HL-60 (cell line): ENCODE measurements around the gene TMUB1.

ENCODE experiments used
- DNase-seq, 2 experiments: peaks; one replicate each; pipeline ENCODE4 v3.0.0-alpha.2; 2010 to 2020; ENCODE audit warnings: low read depth in 1 of 2, low spot score in 1 of 2
- H3K27ac ChIP-seq: fragments of 250-450 bp; sonication (Bioruptor Pico); replicated peaks from 2 replicates; pipeline ENCODE4 v1.5.1; 2020; ENCODE audit warnings: mild to moderate bottlenecking, moderate library complexity
- H3K27me3 ChIP-seq: fragments of 250-450 bp; sonication (Bioruptor Pico); 2 replicates; pipeline ENCODE4 v1.5.1; 2021; ENCODE audit warnings: mild to moderate bottlenecking, moderate library complexity; ENCODE audit not compliant: insufficient read depth, poor library complexity, severe bottlenecking
- H3K4me3 ChIP-seq: replicated peaks from 2 replicates; pipeline ENCODE4 v1.5.1; 2011; ENCODE audit warnings: mild to moderate bottlenecking, control low read depth, low read length; ENCODE audit not compliant: insufficient read depth
- CTCF ChIP-seq: IDR thresholded peaks from one replicate; pipeline ENCODE4 v1.5.1; 2011; ENCODE audit warnings: low read length, control low read depth, inconsistent platforms; ENCODE audit not compliant: insufficient read depth
- GABPA ChIP-seq: IDR thresholded peaks from 2 replicates; pipeline ENCODE4 v1.6.1; 2012; ENCODE audit warnings: low read depth
- POLR2AphosphoS5 ChIP-seq: IDR thresholded peaks from 2 replicates; pipeline ENCODE4 v1.6.1; 2012; ENCODE audit warnings: low read depth
- SPI1 ChIP-seq: IDR thresholded peaks from 2 replicates; pipeline ENCODE4 v1.6.1; 2012; ENCODE audit warnings: low read depth, mild to moderate bottlenecking, borderline replicate concordance
- TF ChIP-seq, protein P1 (sequence below): IDR thresholded peaks from 2 replicates; pipeline ENCODE4 v1.6.1; 2012; ENCODE audit warnings: low read depth; ENCODE audit not compliant: insufficient replicate concordance

Gene TMUB1

DNA sequence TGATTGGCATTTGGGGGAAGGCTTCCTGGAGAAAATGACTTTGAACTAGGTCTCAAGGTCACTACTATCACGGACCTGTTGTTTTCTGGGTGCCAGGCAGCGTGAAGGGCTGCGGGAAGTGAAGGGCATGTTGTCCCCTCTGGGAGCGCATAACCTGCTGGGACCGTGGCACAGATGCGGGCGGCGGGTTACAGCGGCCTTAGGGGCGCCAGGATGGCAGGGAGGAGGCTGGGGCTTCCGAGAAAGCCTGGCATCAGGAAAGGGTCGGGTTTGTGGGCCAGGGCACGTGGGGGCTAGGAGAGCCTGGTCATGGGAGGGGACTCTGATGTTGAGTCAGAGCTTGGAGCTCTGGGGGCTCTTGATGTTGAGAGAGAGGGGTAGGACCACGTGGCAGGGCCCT is 17.8 kb downstream of the TMUB1 start:
- H3K27me3 ChIP-seq: no peaks in the 10 kb centered on the region
- H3K27ac ChIP-seq: no peak overlapping the region
- DNase-seq: no peak
- H3K4me3 ChIP-seq: no peak overlapping the region
- TF ChIP-seq GABPA (no peak), POLR2AphosphoS5 (no peak), SPI1 (no peak), CTCF (no peak)
- TF ChIP-seq, protein P1, sequence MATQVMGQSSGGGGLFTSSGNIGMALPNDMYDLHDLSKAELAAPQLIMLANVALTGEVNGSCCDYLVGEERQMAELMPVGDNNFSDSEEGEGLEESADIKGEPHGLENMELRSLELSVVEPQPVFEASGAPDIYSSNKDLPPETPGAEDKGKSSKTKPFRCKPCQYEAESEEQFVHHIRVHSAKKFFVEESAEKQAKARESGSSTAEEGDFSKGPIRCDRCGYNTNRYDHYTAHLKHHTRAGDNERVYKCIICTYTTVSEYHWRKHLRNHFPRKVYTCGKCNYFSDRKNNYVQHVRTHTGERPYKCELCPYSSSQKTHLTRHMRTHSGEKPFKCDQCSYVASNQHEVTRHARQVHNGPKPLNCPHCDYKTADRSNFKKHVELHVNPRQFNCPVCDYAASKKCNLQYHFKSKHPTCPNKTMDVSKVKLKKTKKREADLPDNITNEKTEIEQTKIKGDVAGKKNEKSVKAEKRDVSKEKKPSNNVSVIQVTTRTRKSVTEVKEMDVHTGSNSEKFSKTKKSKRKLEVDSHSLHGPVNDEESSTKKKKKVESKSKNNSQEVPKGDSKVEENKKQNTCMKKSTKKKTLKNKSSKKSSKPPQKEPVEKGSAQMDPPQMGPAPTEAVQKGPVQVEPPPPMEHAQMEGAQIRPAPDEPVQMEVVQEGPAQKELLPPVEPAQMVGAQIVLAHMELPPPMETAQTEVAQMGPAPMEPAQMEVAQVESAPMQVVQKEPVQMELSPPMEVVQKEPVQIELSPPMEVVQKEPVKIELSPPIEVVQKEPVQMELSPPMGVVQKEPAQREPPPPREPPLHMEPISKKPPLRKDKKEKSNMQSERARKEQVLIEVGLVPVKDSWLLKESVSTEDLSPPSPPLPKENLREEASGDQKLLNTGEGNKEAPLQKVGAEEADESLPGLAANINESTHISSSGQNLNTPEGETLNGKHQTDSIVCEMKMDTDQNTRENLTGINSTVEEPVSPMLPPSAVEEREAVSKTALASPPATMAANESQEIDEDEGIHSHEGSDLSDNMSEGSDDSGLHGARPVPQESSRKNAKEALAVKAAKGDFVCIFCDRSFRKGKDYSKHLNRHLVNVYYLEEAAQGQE: no peak

- no peak for DNase-seq
- Histone ChIP-seq H3K4me3 (no peak overlapping the region), H3K27me3 (no peaks in the 10 kb centered on the region), H3K27ac (no peak overlapping the region)
- TF ChIP-seq SPI1 (no peak), GABPA (no peak), CTCF (no peak), POLR2AphosphoS5 (no peak)
- TF ChIP-seq, protein P1: no peak
Observed at GRCh38 chr7:151064993-151065392, 18.3 kb downstream of the TMUB1 start.

GRCh38 chr7:151064454-151064853 is 18.8 kb downstream of the TMUB1 start:
- TF ChIP-seq CTCF: no peak
- no peak for TF ChIP-seq GABPA
- TF ChIP-seq POLR2AphosphoS5: no peak
- TF ChIP-seq SPI1: no peak
- TF ChIP-seq, protein P1: no peak
- H3K4me3 ChIP-seq: no peak overlapping the region
- DNase-seq: no peak
- H3K27ac ChIP-seq: no peak overlapping the region
- no peaks in the 10 kb centered on the region for H3K27me3 ChIP-seq
